IMR-90 (cell line): ENCODE data around the gene PGAP1. TPM values are rescaled to one million over a fixed set of nuclear protein-coding genes. Genes with fewer than 3 reads are reported as not detected.

Experiments
- ATAC-seq: fragments of 200-7000 bp; cut with Tn5 transposase; 2 replicates; pipeline ENCODE4 v1.9.1; 2020; ENCODE audit warnings: low read depth, mild to moderate bottlenecking, moderate library complexity
- BruUV-seq: library from RNA; stranded (reverse); fragments of 400-500 nt; replicated peaks from 2 replicates; lab custom pipeline; 2021; lab: Mats Ljungman, UMichigan
- CTCF ChIA-PET: fragments of 300-600 bp; formaldehyde crosslinking; extraction: SDS; loops from one replicate; lab custom pipeline; 2021; ENCODE audit warnings: antibody characterized with exemption; lab: Yijun Ruan, JAX
- POLR2A ChIA-PET: fragments of 300-600 bp; sonication (Branson Sonifier 250); formaldehyde crosslinking; loops from one replicate; lab custom pipeline; 2022; ENCODE audit warnings: antibody characterized with exemption; ENCODE audit not compliant: unreplicated experiment; lab: Charles Lee
- DNase-seq: peaks from one replicate; pipeline ENCODE4 v3.0.0; 2013
- H2AFZ ChIP-seq: replicated peaks from 2 replicates; pipeline ENCODE3; 2013; ENCODE audit warnings: low read length, mild to moderate bottlenecking; ENCODE audit not compliant: poor library complexity
- H2AK5ac ChIP-seq: 2 replicates; pipeline ENCODE4 v1.6.1; 2013; ENCODE audit warnings: low read depth, low read length, inconsistent platforms
- H2AK9ac ChIP-seq: replicated peaks from 2 replicates; pipeline ENCODE3; 2013; ENCODE audit warnings: mild to moderate bottlenecking, low read depth, low read length, moderate library complexity; ENCODE audit not compliant: poor library complexity
- H2BK120ac ChIP-seq: 2 replicates; pipeline ENCODE4 v1.6.1; 2013; ENCODE audit warnings: low read depth, low read length, inconsistent platforms
- H2BK15ac ChIP-seq: 3 replicates; pipeline ENCODE4 v1.6.1; 2013; ENCODE audit warnings: low read depth, low read length, inconsistent platforms
- H2BK20ac ChIP-seq: 2 replicates; pipeline ENCODE4 v1.6.1; 2013; ENCODE audit warnings: low read depth, mild to moderate bottlenecking, inconsistent platforms, low read length, moderate library complexity
- H2BK5ac ChIP-seq: 2 replicates; pipeline ENCODE4 v1.6.1; 2013; ENCODE audit warnings: mild to moderate bottlenecking, low read depth, low read length, inconsistent platforms; ENCODE audit not compliant: poor library complexity, severe bottlenecking
- H3K14ac ChIP-seq: replicated peaks from 2 replicates; pipeline ENCODE4 v1.6.1; 2013; ENCODE audit warnings: low read depth, low read length, inconsistent platforms
- H3K18ac ChIP-seq: 2 replicates; pipeline ENCODE4 v1.6.1; 2013; ENCODE audit warnings: low read depth, low read length, control low read depth
- H3K23ac ChIP-seq: 2 replicates; pipeline ENCODE4 v1.6.1; 2013; ENCODE audit warnings: low read depth, low read length, inconsistent platforms
- H3K27ac ChIP-seq: 2 replicates; pipeline ENCODE4 v1.5.1; 2013; ENCODE audit warnings: mild to moderate bottlenecking, control low read depth, low read length; ENCODE audit not compliant: insufficient read depth
- H3K27me3 ChIP-seq: 2 replicates; pipeline ENCODE4 v1.6.1; 2013; ENCODE audit warnings: low read length; ENCODE audit not compliant: control insufficient read depth, insufficient read depth
- H3K36me3 ChIP-seq: 2 replicates; pipeline ENCODE4 v1.6.1; 2013; ENCODE audit warnings: low read length, mixed read lengths; ENCODE audit not compliant: control insufficient read depth, insufficient read depth
- H3K4ac ChIP-seq: 2 replicates; pipeline ENCODE4 v1.6.1; 2013; ENCODE audit warnings: low read depth, low read length, inconsistent platforms
- H3K4me1 ChIP-seq: 2 replicates; pipeline ENCODE4 v1.6.1; 2013; ENCODE audit warnings: low read length, mixed read lengths; ENCODE audit not compliant: control insufficient read depth, insufficient read depth
- H3K4me2 ChIP-seq: 2 replicates; pipeline ENCODE4 v1.6.1; 2013; ENCODE audit warnings: low read depth, mild to moderate bottlenecking, control low read depth, low read length, moderate library complexity
- H3K4me3 ChIP-seq: 2 replicates; pipeline ENCODE4 v1.5.1; 2013; ENCODE audit warnings: low read depth, mild to moderate bottlenecking, control low read depth, low read length, moderate library complexity; ENCODE audit not compliant: insufficient read depth
- H3K56ac ChIP-seq: 2 replicates; pipeline ENCODE4 v1.6.1; 2013; ENCODE audit warnings: low read length, inconsistent platforms; ENCODE audit not compliant: insufficient read depth; ENCODE audit errors: extremely low read depth
- H3K79me1 ChIP-seq, 2 experiments: 2 replicates each; pipeline ENCODE4 v1.6.1; 2013; ENCODE audit warnings: low read length in 2 of 2, inconsistent platforms in 1 of 2, low read depth in 1 of 2
- H3K9ac ChIP-seq: 2 replicates; pipeline ENCODE4 v1.6.1; 2013; ENCODE audit warnings: low read depth, low read length, control low read depth
- H3K9me1 ChIP-seq: 2 replicates; pipeline ENCODE4 v1.6.1; 2013; ENCODE audit warnings: low read length, inconsistent platforms; ENCODE audit not compliant: insufficient read depth
- H3K9me3 ChIP-seq: 2 replicates; pipeline ENCODE4 v1.6.1; 2013; ENCODE audit warnings: low read length; ENCODE audit not compliant: control insufficient read depth, insufficient read depth
- H4K20me1 ChIP-seq: 2 replicates; pipeline ENCODE4 v1.6.1; 2013; ENCODE audit warnings: low read length, inconsistent platforms; ENCODE audit not compliant: insufficient read depth
- H4K5ac ChIP-seq: 2 replicates; pipeline ENCODE4 v1.6.1; 2013; ENCODE audit warnings: mild to moderate bottlenecking, low read depth, low read length, control low read depth
- H4K8ac ChIP-seq, 2 experiments: 2 replicates each; pipeline ENCODE4 v1.6.1; 2013; ENCODE audit warnings: low read depth in 2 of 2, low read length in 2 of 2, control low read depth in 1 of 2, inconsistent platforms in 1 of 2
- H4K91ac ChIP-seq: 2 replicates; pipeline ENCODE4 v1.6.1; 2013; ENCODE audit warnings: low read depth, low read length, inconsistent platforms; ENCODE audit not compliant: insufficient read depth
- BHLHE40 ChIP-seq: fragments of 150-350 bp; IDR thresholded peaks from 2 replicates; pipeline ENCODE4 v1.6.1; 2016; ENCODE audit warnings: mild to moderate bottlenecking, low read depth, low read length
- CEBPB ChIP-seq: IDR thresholded peaks from 2 replicates; pipeline ENCODE4 v1.6.1; 2012; ENCODE audit warnings: low read depth, low read length, improper control_type of control experiment
- CHD1 ChIP-seq: IDR thresholded peaks from 2 replicates; pipeline ENCODE4 v1.6.1; 2012; ENCODE audit warnings: low read depth, low read length, improper control_type of control experiment
- CTCF ChIP-seq: conservative IDR thresholded peaks from 2 replicates; pipeline ENCODE4 v1.5.1; 2012; ENCODE audit warnings: mild to moderate bottlenecking, low read depth, low read length, improper control_type of control experiment
- ELK1 ChIP-seq: fragments of 150-350 bp; IDR thresholded peaks from 2 replicates; pipeline ENCODE4 v1.6.1; 2016; ENCODE audit warnings: low read depth, mild to moderate bottlenecking, low read length, moderate library complexity, borderline replicate concordance
- FOS ChIP-seq: fragments of 150-350 bp; IDR thresholded peaks from 2 replicates; pipeline ENCODE4 v1.6.1; 2016; ENCODE audit warnings: low read depth, low read length
- MAFK ChIP-seq: IDR thresholded peaks from 2 replicates; pipeline ENCODE4 v1.6.1; 2012; ENCODE audit warnings: low read depth, low read length, improper control_type of control experiment
- MAZ ChIP-seq: IDR thresholded peaks from 2 replicates; pipeline ENCODE4 v1.6.1; 2012; ENCODE audit warnings: low read depth, mild to moderate bottlenecking, low read length, improper control_type of control experiment, moderate library complexity, borderline replicate concordance
- MXI1 ChIP-seq: IDR thresholded peaks from 2 replicates; pipeline ENCODE4 v1.6.1; 2012; ENCODE audit warnings: low read depth, mild to moderate bottlenecking, low read length, moderate library complexity, borderline replicate concordance
- NFE2L2 ChIP-seq: fragments of 150-350 bp; IDR thresholded peaks from 2 replicates; pipeline ENCODE4 v1.6.1; 2016; ENCODE audit warnings: low read depth, mild to moderate bottlenecking, low read length
- POLR2A ChIP-seq: IDR thresholded peaks from 2 replicates; pipeline ENCODE4 v1.6.1; 2012; ENCODE audit warnings: mild to moderate bottlenecking, low read depth, low read length
- RAD21 ChIP-seq: IDR thresholded peaks from 2 replicates; pipeline ENCODE4 v1.6.1; 2012; ENCODE audit warnings: low read length, improper control_type of control experiment
- RCOR1 ChIP-seq: IDR thresholded peaks from 2 replicates; pipeline ENCODE4 v1.6.1; 2012; ENCODE audit warnings: mild to moderate bottlenecking, low read length, improper control_type of control experiment; ENCODE audit not compliant: insufficient replicate concordance
- RFX5 ChIP-seq: IDR thresholded peaks from 2 replicates; pipeline ENCODE4 v1.8.0; 2012; ENCODE audit warnings: low read depth, mild to moderate bottlenecking, low read length, moderate library complexity
- SMC3 ChIP-seq: fragments of 150-350 bp; IDR thresholded peaks from 2 replicates; pipeline ENCODE4 v1.6.1; 2016; ENCODE audit warnings: low read depth, mild to moderate bottlenecking, antibody characterized with exemption, low read length, moderate library complexity
- USF2 ChIP-seq: fragments of 150-350 bp; IDR thresholded peaks from 2 replicates; pipeline ENCODE4 v1.6.1; 2017; ENCODE audit warnings: mild to moderate bottlenecking, antibody characterized with exemption, low read length, low read depth
- WGBS, 2 experiments: methylation state at CpG; one replicate each; pipeline versions ENCODE4 v1.1.5 to v1.1.7; 2013; ENCODE audit warnings: missing lambda C conversion rate in 2 of 2; ENCODE audit not compliant: insufficient read length in 1 of 2; ENCODE audit errors: extremely low coverage in 2 of 2; 5-methylcytosine and 5-hydroxymethylcytosine counted together
- dilution Hi-C: fragments of 300-500 bp; cut with HindIII; formaldehyde crosslinking; loops from one replicate; pipeline ENCODE4 v1.14.3; 2018; ENCODE audit warnings: low sequenced_read_pairs; ENCODE audit not compliant: unreplicated experiment
- in situ Hi-C: fragments of 300-500 bp; cut with MboI; formaldehyde crosslinking; loops from 3 replicates; pipeline ENCODE4 v1.14.3; 2019; ENCODE audit warnings: low sequenced_read_pairs, inconsistent platforms, mixed read lengths
- intact Hi-C: fragments of 100-400 bp; cut with micrococcal nuclease; formaldehyde crosslinking; loops from 2 replicates; pipeline ENCODE4 v1.10.0; 2022
- polyA plus RNA-seq, 3 experiments: library from polyadenylated mRNA; depleted of rRNA; stranded (reverse); fragments of >200 nt; gene quantifications; 2 replicates each; pipeline ENCODE4 v1.2.3, GENCODE V29; 2012; ENCODE audit warnings: low replicate concordance in 1 of 3
- total RNA-seq: library from RNA; depleted of rRNA; stranded (reverse); fragments of >200 nt; gene quantifications from 2 replicates; pipeline ENCODE4 v1.2.3, GENCODE V29; 2012

The PGAP1 gene
- total and polyA plus RNA-seq, 2 of the 4 experiments (the other 2 are of a cell fraction), result 1.9 to 5.7 TPM

- TF ChIP-seq MXI1 (no peak), NFE2L2 (no peak), CTCF (no peak), POLR2A (no peak), CHD1 (no peak), MAZ (no peak), ELK1 (no peak), RAD21 (no peak), MAFK (no peak), BHLHE40 (no peak), RFX5 (no peak), SMC3 (no peak), USF2 (no peak), RCOR1 (no peak), FOS (no peak), CEBPB (no peak)
- ChIA-PET POLR2A (no interaction called here), CTCF (no interaction called here)
- Histone ChIP-seq H2AFZ (no peak overlapping the region), H3K14ac (no peak overlapping the region), H2BK15ac (no peak overlapping the region), H3K36me3 (no peaks in the 10 kb centered on the region), H3K9me1 (peaks cover 2% of the 10 kb centered on the region; the same call in 1 of the 2 replicates), H2AK9ac (no peak overlapping the region), H3K27ac (no peak overlapping the region), H3K23ac (no peak overlapping the region), H4K5ac (no peak overlapping the region), H3K18ac (no peak overlapping the region), H2BK20ac (no peak overlapping the region), H4K91ac (no peak overlapping the region), H3K27me3 (no peaks in the 10 kb centered on the region), H3K79me1 (no peaks in the 10 kb centered on the region), H3K4ac (no peak overlapping the region), H3K4me3 (no peak overlapping the region), H2BK5ac (no peak overlapping the region), H4K20me1 (no peaks in the 10 kb centered on the region), H4K8ac (no peak overlapping the region), H3K4me2 (no peak overlapping the region), H3K9ac (no peak overlapping the region), H3K9me3 (no peaks in the 10 kb centered on the region), H3K4me1 (no peaks in the 10 kb centered on the region), H2AK5ac (no peak overlapping the region), H2BK120ac (no peak overlapping the region), H3K56ac (no peak overlapping the region)
- ATAC-seq (no peak), DNase-seq (no peak)
- no TSS peak for BruUV-seq
- in situ Hi-C loops (no loop called here), dilution Hi-C loops (no loop called here), intact Hi-C loops (no loop called here)
- WGBS, 2 experiments, result 100% methylated on average over 1 of the region's 2 CpGs; no CpG with 5 or more reads in 1 of the 2 experiments
Observed at GRCh38 chr2:196962325-196962724, 35.8 kb upstream of the PGAP1 start.
